Endothelial cell of umbilical vein (primary cell): ENCODE results near the gene PTPRD. TPM values are rescaled to one million over a fixed set of nuclear protein-coding genes. Genes with fewer than 3 reads are reported as not detected.

Experiments used
- BruUV-seq: library from RNA; stranded (reverse); fragments of 400-500 nt; replicated peaks from 2 replicates; lab custom pipeline; 2021; lab: Mats Ljungman, UMichigan
- CTCF ChIA-PET: fragments of 300-600, 350-600 bp; sonication (Branson Sonifier 250); formaldehyde crosslinking; loops from one replicate; lab custom pipeline; 2021; ENCODE audit warnings: antibody characterized with exemption, inconsistent platforms; lab: Charles Lee
- POLR2A ChIA-PET: fragments of 300-600, 350-600 bp; sonication (Branson Sonifier 250); formaldehyde crosslinking; loops from one replicate; lab custom pipeline; 2021; ENCODE audit warnings: antibody characterized with exemption, inconsistent platforms; lab: Charles Lee
- DNase-seq: peaks from one replicate; pipeline ENCODE4 v3.0.0-alpha.2; 2011; ENCODE audit warnings: low read depth, low spot score
- FAIRE-seq: peaks from 2 replicates; lab custom pipeline; 2011; peaks lifted over from hg19 to GRCh38; lab: Jason Lieb, UNC
- H2AFZ ChIP-seq: 2 replicates; pipeline ENCODE4 v1.6.0; 2012; ENCODE audit warnings: low read depth, low read length, control low read depth, inconsistent platforms
- H3K27ac ChIP-seq: 2 replicates; pipeline ENCODE4 v1.5.1; 2011; ENCODE audit warnings: low read depth, mild to moderate bottlenecking, control low read depth, low read length, moderate library complexity; ENCODE audit not compliant: insufficient read depth
- H3K27me3 ChIP-seq, 2 experiments: 2 replicates each; pipeline versions ENCODE4 v1.6.0 to v1.6.1; 2011; ENCODE audit warnings: low read length in 2 of 2, mixed read lengths in 1 of 2; ENCODE audit not compliant: control insufficient read depth in 2 of 2, insufficient read depth in 2 of 2
- H3K36me3 ChIP-seq, 2 experiments: 2 replicates in 1 of 2; 3 replicates in 1 of 2; pipeline ENCODE4 v1.5.1; 2011; ENCODE audit warnings: low read length in 2 of 2, mild to moderate bottlenecking in 1 of 2, moderate library complexity in 1 of 2; ENCODE audit not compliant: control insufficient read depth in 2 of 2, insufficient read depth in 2 of 2; ENCODE audit errors: extremely low read depth in 1 of 2
- H3K4me1 ChIP-seq: 3 replicates; pipeline ENCODE4 v1.5.1; 2011; ENCODE audit warnings: mild to moderate bottlenecking, low read length; ENCODE audit not compliant: control insufficient read depth, insufficient read depth; ENCODE audit errors: extremely low read depth
- H3K4me2 ChIP-seq: 2 replicates; pipeline ENCODE4 v1.6.1; 2011; ENCODE audit warnings: low read length, control low read depth, mixed read lengths; ENCODE audit not compliant: insufficient read depth
- H3K4me3 ChIP-seq, 3 experiments: fragments of 200-600 bp in 1 of 3; sonication (generic), shearing (Covaris generic) in 1 of 3; replicated peaks in 1 of 3; 2 replicates each; pipeline ENCODE4 v1.5.1; 2011 to 2016; ENCODE audit warnings: control low read depth in 3 of 3, low read length in 3 of 3, mild to moderate bottlenecking in 2 of 3, inconsistent platforms in 1 of 3, low read depth in 1 of 3, moderate library complexity in 1 of 3; ENCODE audit not compliant: insufficient read depth in 1 of 3
- H3K79me2 ChIP-seq: 2 replicates; pipeline ENCODE4 v1.6.0; 2012; ENCODE audit warnings: low read length, inconsistent platforms; ENCODE audit not compliant: control insufficient read depth, insufficient read depth
- H3K9ac ChIP-seq: replicated peaks from 2 replicates; pipeline ENCODE3; 2011; ENCODE audit warnings: low read length, control low read depth; ENCODE audit not compliant: insufficient read depth; ENCODE audit errors: extremely low read depth
- H3K9me1 ChIP-seq: replicated peaks from 3 replicates; pipeline ENCODE4 v1.6.0; 2011; ENCODE audit warnings: mild to moderate bottlenecking, low read length; ENCODE audit not compliant: control insufficient read depth, insufficient read depth; ENCODE audit errors: extremely low read depth
- H3K9me3 ChIP-seq: replicated peaks from 2 replicates; pipeline ENCODE4 v1.5.1; 2012; ENCODE audit warnings: low read length, inconsistent platforms; ENCODE audit not compliant: control insufficient read depth, insufficient read depth
- H4K20me1 ChIP-seq: replicated peaks from 2 replicates; pipeline ENCODE3; 2011; ENCODE audit warnings: mild to moderate bottlenecking, low read length; ENCODE audit not compliant: control insufficient read depth, insufficient read depth; ENCODE audit errors: extremely low read depth
- CTCF ChIP-seq, 2 donors: IDR thresholded peaks; 1 replicate in 1 of 2; 2 replicates in 1 of 2; pipeline ENCODE4 v1.5.1; 2011; ENCODE audit warnings: low read length in 2 of 2, mild to moderate bottlenecking in 2 of 2, moderate library complexity in 2 of 2, control low read depth in 1 of 2, inconsistent platforms in 1 of 2, low read depth in 1 of 2; ENCODE audit not compliant: insufficient read depth in 1 of 2; ENCODE audit errors: extremely low read depth in 1 of 2
- EZH2 ChIP-seq: IDR thresholded peaks from 2 replicates; pipeline ENCODE4 v1.6.1; 2012; ENCODE audit warnings: borderline replicate concordance, low read depth, mild to moderate bottlenecking, moderate library complexity, low read length, inconsistent platforms; ENCODE audit not compliant: severe bottlenecking
- FOS ChIP-seq: IDR thresholded peaks from 2 replicates; pipeline ENCODE4 v1.6.1; 2011; ENCODE audit warnings: mild to moderate bottlenecking, low read length, moderate library complexity, borderline replicate concordance; ENCODE audit not compliant: insufficient read depth
- GATA2 ChIP-seq: IDR thresholded peaks from 2 replicates; pipeline ENCODE4 v1.7.0; 2011; ENCODE audit warnings: low read depth, mild to moderate bottlenecking, moderate library complexity, mixed read lengths, low read length; ENCODE audit not compliant: insufficient read length, insufficient read depth
- JUN ChIP-seq: IDR thresholded peaks from 2 replicates; pipeline ENCODE4 v1.6.1; 2011; ENCODE audit warnings: borderline replicate concordance, low read depth; ENCODE audit not compliant: insufficient read length, insufficient read depth
- MYC ChIP-seq: IDR thresholded peaks from one replicate; pipeline ENCODE4 v1.6.1; 2011; ENCODE audit warnings: mild to moderate bottlenecking, low read depth, low read length
- POLR2A ChIP-seq: IDR thresholded peaks from 2 replicates; pipeline ENCODE4 v1.6.1; 2012; ENCODE audit warnings: low read depth, mild to moderate bottlenecking, control low read depth, low read length
- dilution Hi-C: fragments of 300-500 bp; cut with MboI; formaldehyde crosslinking; loops from one replicate; pipeline ENCODE4 v1.15.0; 2019; ENCODE audit warnings: low sequenced_read_pairs; ENCODE audit not compliant: extremely low pct_ligation_motif_present
- intact Hi-C: fragments of 100-400 bp; cut with micrococcal nuclease; formaldehyde crosslinking; loops from one replicate; pipeline ENCODE4 v1.10.0; 2022
- polyA plus RNA-seq, 4 experiments: library from polyadenylated mRNA; depleted of rRNA in 3 of 4; stranded (reverse) in 3 of 4; unstranded in 1 of 4; fragments of >200 nt; gene quantifications; 2 replicates each; pipeline versions ENCODE4 v1.2.1 to v1.2.3, GENCODE V29; 2011 to 2012; ENCODE audit warnings: missing spikeins in 1 of 4
- total RNA-seq: library from RNA; stranded (reverse); gene quantifications from 2 replicates; pipeline ENCODE4 v1.2.3, GENCODE V29; 2021

Gene PTPRD
- total and polyA plus RNA-seq, 2 donors (not counting 3 experiments of a cell fraction or from before 2014, with no cell fraction given) = 5.5 to 5.7 TPM

GRCh38 chr9:10597801-10598200 lies 15.0 kb downstream of the PTPRD start:
- ChIA-PET POLR2A (no interaction called here), CTCF (no interaction called here)
- Histone ChIP-seq H4K20me1 (no peaks in the 10 kb centered on the region), H3K4me2 (no peak overlapping the region), H3K9ac (no peak overlapping the region), H3K36me3 (no peaks in the 10 kb centered on the region), H3K4me3 (no peak overlapping the region), H3K79me2 (no peaks in the 10 kb centered on the region), H3K9me3 (no peaks in the 10 kb centered on the region), H3K27ac (no peak overlapping the region), H3K9me1 (no peaks in the 10 kb centered on the region), H2AFZ (no peak overlapping the region), H3K27me3 (no peaks in the 10 kb centered on the region), H3K4me1 (no peaks in the 10 kb centered on the region)
- intact Hi-C loops (no loop called here), dilution Hi-C loops (no loop called here)
- BruUV-seq = no TSS peak
- no peak for DNase-seq
- TF ChIP-seq GATA2 (no peak), CTCF (IDR thresholded peaks at IDR 0.05; ENCODE audit: extremely low read depth in 1 of 2, insufficient read depth in 1 of 2, low read depth in 1 of 2, low read length in 2 of 2) (no peak), JUN (no peak), MYC (no peak), POLR2A (no peak), EZH2 (no peak), FOS (no peak)
- FAIRE-seq = no peak
